GM19328 (cell line): ENCODE data around the gene MC5R.
"Not testable (repeated sequence)": the region's sequence is repeated elsewhere in the genome, so short reads cannot be mapped to it uniquely, and the experiment has no call there.

Experiments used
- ATAC-seq: cut with Tn5 transposase; IDR thresholded peaks from one replicate; pipeline ENCODE4 v1.9.1; 2021; ENCODE audit warnings: mild to moderate bottlenecking, moderate library complexity; ENCODE audit not compliant: unreplicated experiment

The MC5R gene

GRCh38 chr18:13836559-13836958 lies 12.6 kb downstream of the MC5R start:
- ATAC-seq: no peak

- no peak for ATAC-seq
Observed at GRCh38 chr18:13849791-13850190, 25.8 kb downstream of the MC5R start.

DNA sequence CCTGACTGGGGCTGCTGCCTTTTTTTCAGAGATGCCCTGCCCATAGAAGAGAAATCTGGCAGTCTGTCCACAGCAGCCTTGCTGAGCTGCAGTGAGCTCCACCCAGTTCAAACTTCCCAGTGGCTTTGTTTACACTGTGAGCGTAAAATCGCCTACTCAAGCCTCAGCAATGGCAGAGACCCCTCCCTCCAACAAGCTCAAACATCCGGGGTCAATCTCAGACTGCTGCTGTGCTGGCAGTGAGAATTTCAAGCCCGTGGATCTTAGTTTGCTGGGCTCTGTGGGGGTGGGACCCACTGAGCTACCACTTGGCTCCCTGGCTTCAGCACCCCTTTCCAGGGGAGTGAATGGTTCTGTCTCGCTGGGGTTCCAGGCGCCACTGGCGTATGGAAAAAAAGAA lies 38.9 kb downstream of the MC5R start:
- not testable (repeated sequence) for ATAC-seq

DNA sequence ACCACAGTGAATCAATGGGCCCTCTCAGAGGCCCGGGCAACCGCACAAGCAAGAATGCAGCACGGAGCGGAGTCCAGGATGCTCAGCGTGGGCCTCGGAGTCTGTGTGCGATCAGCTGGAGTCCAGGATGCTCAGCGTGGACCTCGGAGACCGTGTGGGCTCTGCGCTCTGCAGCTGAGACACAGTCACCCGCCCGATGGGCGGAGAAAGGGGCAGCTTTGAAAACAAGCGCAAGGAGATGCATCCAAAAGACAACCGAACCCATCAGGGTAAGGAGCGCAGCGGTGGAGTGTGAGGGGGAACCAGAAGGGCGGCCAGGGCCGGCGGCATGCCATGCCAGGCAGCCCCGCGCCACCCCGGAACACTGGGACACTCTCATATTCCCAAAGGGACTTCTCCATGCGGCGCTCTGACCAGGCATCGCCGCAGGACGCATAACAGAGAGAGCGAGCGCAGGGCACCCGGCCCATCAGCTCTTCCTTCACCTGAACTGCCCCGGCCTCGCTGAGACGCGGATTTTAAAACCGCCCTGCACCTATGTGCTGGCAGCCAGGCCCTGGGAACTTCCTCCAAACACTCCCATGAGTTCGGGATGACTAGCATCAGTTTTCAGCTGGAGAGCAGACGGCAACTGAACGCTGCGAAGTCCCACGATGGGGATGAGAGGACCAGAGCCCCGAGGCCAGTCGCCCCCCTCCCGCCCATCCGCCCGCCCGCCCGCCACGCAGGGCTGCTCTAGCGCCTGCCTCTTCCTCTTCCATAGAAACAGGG lies 44.7 kb downstream of the MC5R start:
- no peak for ATAC-seq

DNA sequence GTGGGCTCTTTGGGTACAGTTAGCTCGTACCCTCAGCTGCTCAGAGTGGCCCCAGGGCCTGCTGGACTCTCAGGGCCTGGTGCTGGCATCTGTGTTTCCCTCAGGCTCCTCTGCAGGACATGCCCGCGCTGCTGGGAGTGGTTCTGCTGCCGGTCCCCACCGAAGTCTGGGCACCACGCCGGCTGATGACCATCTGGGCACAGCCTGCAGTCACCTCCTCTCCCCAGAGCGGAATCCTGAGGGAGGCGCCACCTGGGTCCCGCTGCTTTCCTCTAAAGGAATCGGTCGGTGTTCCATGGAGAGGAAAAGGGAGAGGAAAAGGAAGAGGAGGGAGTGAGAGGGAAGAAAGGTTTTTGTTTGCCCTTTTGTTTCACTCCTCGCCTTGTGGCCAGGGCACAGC lies 47.8 kb downstream of the MC5R start:
- no peak for ATAC-seq

DNA sequence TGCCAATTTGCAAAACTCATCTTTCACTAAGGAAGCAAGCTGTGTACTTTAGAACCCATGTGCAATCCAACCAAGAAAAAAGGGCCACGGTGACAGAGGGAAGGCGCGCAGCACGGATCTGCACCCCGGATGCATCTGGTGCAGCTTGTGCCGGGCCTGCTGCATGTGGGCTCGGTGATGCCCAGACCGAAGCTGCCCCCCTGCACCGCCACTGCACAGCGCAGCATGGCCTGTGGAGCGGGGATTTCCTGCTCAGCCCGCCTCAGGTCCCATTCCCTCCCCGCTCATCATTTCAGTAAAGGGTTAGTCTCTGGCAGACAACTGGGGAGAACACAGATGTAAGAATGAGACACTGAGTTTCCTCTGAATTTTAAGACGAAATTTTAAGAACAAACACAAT lies 48.4 kb downstream of the MC5R start:
- no peak for ATAC-seq

DNA sequence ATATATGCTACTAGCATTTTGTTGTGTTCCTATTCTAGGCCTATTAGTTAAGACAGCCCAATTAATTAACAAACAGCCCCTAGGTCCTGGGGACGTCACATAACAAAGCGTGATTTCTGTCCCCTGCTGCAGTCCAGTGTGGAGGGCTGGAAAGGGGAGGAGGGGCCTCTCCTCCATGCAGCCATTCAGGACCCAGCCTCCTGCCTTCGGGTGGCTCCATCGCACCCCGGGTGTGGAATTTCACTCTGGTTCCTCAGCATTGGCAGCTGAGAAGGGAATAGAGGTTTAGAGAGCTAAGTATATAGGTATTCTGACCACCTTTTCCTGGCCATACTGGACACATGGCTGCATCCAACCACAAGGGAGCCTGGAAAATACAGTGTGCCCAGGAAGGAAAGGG lies 49.0 kb downstream of the MC5R start:
- ATAC-seq: no peak

- no peak for ATAC-seq
Observed at GRCh38 chr18:13874558-13874957, 50.6 kb downstream of the MC5R start.
